ENCODE measurements around the gene SLC8A3.

The SLC8A3 gene

DNA sequence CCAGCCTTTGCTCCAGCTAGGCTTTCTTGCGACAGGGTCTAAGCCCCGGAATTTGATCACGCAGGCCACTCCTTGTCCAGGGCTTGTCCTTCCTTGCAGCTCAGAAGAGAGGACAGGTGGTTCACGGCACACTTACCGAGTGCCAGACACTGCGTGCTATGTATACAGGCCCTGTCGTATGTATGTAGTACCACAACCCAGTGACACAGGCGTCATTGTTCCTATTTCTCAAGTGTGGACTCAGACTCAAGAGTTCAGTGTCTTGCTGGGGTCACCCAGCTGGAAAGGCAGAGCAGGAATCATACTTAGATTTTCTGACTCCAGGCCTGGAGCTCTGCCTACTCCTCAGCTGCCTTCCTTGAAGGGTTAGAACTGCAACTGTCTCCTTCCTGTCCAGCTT is 155.6 kb downstream of the SLC8A3 start:
- DNase-seq (ENCODE audit: insufficient read length, low spot score) (no peak), FAIRE-seq (no peak)

DNA sequence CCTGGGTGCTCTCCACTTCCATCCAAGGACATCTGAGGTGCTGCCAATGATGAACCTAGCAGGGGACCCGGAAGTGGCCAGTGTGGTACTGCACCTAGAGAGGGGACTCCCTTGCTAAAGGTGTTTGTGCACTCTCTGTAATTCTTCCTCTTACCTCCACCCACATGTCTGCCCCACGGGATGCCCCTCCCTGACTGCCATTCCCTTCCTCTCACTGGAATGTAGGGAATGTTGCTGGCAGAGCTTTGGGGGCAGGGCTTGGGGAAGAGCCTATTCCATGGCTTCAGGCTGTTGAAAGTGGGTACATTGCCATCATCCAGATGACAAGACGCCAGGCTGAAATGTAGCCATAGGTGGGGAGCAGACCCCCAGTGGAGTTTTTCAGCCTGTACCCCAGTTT is 156.3 kb downstream of the SLC8A3 start:
- no peak for FAIRE-seq

DNA sequence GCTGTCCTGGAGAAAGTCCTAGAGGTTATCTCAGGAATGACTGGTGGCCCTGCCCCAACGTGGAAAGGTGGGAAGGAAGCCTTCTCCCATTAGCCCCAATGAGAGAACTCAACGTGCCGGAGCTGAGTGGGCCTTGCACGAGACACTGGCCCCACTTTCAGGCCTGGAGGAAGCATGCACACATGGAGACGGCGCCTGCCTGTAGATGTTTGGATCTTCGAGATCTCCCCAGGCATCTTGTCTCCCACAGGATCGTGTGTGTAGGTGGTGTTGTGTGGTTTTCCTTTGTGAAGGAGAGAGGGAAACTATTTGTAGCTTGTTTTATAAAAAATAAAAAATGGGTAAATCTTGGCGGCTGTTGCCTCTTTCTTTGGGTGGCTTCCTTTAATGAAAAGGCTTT is 156.7 kb downstream of the SLC8A3 start:
- DNase-seq (ENCODE audit: insufficient read length, low spot score) = no peak
- FAIRE-seq = no peak

More for the DNA sequence above, 156.3 kb downstream of the SLC8A3 start:
- DNase-seq (ENCODE audit: insufficient read length, low spot score) = no peak

DNA sequence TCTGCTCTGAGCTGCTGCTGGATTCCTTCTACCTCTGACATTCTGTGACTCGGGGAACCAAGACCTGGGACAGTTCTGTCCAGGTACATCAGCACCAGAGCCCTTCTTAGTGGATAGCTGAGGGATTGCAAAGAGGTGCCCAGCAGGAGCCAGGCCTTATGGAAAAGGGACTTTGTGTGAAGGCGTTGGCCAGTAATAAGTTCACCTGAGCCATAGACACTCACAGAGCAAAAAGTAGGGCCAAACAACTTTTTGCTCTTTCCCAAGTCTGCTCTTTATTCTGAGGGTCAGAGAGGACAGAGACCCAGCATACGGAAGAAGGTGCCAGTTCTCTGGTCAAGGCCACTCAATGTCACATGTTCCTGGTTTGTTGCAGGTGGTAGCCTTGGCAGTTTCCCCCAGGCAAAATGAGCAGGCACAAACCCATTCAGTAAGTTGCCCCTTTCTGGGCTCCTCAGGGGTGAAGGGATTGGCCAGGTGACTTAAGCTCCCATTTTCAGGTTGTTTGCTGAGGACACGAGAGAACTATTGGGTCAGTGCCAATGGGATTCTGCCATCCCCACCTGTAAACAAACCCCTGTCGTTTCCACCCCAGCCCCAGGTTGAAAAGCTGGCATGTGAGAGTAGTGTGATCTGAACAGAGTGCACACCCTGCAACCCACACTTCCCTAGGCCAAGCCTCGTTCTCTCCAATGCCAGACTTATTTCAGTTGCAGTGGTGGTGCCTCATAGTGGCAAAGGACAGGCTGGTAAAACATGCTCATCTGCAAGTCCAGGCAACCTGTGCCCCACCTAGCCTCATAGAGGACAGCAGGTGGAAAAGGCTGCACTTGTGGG is 159.2 kb downstream of the SLC8A3 start:
- FAIRE-seq (no peak), DNase-seq (ENCODE audit: insufficient read length, low spot score) (no peak)

DNA sequence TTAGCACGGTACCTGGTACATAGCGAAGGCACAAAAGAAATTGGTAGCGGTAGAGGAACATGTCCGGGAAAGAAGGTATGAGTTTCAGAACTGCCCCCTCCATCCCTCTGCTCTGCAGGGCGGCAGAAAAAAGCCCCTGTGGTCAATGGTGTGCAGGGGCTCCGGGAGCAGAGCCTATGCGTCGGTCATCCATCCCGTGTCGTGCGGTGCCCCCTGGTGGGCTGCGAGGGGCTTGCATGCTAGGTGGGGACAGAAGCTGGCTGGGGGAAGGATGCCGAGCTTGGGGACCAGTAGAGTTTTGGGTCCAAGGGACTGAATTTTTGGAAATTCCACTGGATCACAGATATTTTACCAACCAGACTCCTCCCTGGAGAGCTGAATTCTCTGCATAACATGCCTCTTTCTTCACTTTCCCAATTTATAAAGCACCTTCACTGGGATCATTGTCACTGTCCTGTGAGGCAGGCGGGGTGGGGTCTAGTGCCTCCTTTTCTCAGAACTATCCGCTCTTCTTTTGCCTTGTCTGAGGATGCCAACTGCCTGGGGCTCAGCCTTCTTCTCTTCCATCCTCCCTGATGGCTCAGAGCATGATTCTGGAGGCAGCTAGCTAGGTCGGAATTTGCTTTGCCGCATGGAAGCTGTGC is 160.8 kb downstream of the SLC8A3 start:
- FAIRE-seq (peak; percentile 81), DNase-seq (ENCODE audit: insufficient read length, low spot score) (peak; percentile 67)

DNA sequence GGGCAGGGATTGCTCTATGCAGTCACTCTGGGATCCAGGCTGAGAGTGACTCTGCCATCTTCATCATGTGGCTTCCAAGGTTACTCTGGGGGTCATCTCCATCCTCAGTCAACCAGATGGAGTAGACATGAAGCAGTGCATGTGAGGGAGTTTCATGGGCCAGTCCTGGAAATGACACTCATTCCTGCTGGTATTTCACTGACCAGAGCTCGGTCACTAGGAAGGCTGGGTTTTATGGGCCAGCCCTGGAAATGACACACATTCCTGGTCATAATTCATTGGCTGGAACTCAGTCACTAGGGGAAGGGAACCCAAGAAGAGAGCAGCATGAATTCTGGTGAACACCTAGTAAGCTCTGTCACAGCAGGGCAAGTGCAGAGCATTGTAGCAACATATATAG is 164.9 kb downstream of the SLC8A3 start:
- no peak for DNase-seq (ENCODE audit: insufficient read length, low spot score)
- FAIRE-seq = no peak

DNA sequence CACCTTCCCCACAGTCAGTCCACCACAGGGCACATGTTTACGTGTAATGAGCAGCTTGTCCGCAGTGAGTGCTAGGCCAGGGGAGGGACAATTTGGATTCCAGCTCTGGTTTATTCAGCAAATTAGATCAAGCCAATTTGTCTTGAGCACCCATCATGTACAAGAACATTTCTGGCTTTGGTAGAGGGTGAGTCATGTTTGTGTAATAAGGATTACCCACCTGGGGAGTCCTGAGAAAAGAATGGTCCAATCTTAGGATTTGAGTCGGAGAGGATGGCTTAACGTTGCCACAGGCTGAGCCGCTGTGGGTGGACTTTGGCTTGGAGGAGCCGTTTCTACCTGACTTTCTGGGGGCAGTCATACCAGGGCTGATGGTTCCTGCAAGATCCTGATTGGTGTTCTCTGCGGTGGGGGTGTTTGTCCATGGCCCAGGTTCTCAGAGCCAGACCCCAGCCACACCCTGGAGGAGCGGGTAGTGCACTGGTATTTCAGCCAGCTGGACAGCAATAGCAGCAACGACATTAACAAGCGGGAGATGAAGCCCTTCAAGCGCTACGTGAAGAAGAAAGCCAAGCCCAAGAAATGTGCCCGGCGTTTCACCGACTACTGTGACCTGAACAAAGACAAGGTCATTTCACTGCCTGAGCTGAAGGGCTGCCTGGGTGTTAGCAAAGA is 165.8 kb downstream of the SLC8A3 start:
- DNase-seq (ENCODE audit: insufficient read length, low spot score) = no peak
- no peak for FAIRE-seq

DNA sequence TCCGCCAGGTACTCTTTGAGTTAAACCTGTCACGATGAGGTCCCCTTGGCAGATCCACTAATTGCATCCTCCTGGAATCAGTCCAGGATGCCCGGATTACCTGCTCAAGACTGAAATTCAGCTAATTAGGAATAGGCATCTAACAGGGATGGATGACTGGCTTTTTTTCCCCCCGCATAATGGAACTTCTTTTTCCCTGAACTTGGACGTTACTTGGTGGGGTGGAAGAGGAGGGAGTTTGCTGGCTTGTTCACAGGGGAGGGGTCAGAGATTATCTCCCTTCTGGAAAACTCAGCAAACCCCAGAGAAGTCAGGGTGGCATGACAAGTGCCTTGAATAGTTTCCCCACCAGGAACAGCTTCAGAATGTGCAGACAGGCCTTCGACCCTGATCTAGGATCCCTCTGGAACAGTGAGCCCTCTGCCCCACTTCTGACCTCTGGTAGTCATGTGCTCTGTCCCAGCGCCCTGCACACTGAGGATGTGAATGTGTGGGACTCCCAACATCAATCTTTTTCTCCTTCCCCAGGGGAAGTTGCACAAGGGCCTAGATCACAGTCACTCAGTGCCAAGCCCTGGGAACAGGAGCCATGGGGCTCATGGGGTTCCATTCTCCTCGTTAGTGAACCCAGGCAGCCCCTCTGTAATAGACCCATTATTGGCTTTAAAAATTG is 167.1 kb downstream of the SLC8A3 start:
- DNase-seq (ENCODE audit: insufficient read length, low spot score) (no peak), FAIRE-seq (no peak)

DNA sequence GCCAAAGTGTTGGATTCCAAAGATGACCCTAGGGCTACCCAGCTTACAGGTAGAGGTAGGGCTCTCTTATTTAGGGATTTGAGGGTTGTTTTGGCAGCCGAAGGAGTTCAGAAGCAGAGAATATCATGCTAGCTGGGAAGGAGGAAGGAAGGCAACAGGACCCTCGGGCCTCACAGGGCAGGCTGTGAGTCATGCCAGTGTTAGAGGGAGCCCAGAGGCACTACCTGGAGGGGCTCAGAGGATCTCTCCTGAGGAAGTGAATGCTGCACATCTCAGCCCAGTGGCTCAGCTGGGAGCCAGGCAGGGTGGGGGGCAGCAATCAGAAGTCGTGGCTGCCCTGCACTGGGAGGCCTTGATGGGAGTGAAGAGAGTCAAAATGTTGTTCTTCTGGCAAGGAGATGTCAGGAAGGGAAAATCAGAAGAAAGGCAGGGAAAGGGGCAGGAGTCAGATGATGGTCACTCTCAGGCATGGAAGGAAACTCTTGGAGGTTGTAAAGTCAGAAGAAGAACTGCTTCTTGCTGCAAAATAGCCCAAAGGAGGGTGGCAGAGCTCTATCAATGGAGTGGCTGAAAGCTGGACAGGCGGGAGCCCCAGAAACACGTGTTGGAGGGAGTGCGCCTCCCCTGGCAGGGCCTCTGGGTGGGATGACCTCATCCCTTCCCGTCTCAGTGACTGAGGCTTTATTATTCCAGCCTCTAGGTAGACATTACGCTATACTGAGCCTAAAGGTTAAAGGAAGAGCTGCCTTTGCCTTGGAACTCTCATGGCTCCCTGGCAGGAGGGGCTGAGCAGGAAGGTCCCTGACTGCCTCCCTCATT is 168.2 kb downstream of the SLC8A3 start:
- no peak for FAIRE-seq
- no peak for DNase-seq (ENCODE audit: insufficient read length, low spot score)

DNA sequence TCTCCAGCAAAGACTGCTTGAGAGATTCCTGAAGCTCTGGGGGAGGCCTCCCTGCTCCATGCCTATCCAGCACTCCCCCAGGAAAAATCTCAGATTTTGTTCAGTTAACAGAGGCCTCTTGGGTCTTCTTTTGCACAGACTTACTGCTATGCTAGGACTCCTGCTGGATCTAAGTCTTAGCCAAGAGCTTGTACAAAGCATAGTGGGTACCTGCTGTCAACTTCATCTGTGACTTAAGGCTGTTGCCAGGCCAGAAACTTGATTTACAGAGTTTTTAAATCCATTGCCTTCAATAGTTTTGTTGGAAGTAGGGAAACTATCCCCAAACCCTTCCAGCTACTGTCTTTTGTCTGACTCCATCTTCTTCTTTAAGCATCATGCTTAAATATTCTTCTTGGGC is 169.1 kb downstream of the SLC8A3 start:
- DNase-seq (ENCODE audit: insufficient read length, low spot score) = no peak
- FAIRE-seq = no peak

DNA sequence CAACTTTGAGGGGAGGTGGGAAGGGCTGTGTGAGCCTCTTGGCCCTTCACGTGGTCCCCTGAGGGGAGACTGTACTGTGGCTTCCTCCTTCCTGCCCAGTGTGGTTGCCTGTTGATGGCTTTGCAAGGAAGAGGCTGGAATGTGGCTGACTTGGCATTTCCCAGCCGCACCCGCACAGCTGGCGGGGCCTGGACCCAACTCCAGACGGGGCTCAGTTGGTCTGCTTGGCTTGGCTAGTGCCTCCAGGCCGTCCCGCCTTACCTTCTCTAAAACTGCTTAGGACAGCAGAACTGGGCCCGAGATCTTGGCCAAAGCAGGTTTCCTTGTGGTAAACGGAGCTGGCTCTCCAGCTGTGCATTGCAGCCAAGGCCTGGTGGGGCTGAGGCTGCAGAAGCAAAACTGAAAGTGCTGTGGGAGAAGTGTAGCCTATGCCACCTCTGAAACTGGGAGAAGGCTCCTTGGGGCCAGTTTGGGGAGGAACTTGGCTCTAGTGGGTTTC is 170.0 kb downstream of the SLC8A3 start:
- DNase-seq (ENCODE audit: insufficient read length, low spot score) (peak; percentile 28), FAIRE-seq (peak; percentile 47)

DNA sequence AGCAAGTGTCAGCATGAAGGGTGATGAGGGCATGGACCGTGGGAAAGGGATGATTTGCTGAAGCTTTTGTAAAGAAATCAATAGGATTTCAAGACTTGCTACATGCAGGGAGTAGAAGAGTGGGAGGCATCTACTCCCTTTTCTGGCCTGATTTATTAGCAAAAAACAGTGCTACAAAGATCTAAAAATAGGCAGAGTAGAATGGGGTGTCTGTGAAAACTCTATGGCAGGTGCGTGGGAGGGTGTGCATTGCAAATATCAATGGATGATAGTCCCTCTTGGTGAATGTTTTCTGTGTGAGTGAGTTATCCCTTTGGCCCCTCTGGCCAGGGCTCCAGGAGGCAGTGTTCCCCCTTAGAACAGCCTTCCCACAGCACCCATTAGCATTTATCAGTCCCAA is 170.5 kb downstream of the SLC8A3 start:
- DNase-seq (ENCODE audit: insufficient read length, low spot score) (no peak), FAIRE-seq (no peak)

DNA sequence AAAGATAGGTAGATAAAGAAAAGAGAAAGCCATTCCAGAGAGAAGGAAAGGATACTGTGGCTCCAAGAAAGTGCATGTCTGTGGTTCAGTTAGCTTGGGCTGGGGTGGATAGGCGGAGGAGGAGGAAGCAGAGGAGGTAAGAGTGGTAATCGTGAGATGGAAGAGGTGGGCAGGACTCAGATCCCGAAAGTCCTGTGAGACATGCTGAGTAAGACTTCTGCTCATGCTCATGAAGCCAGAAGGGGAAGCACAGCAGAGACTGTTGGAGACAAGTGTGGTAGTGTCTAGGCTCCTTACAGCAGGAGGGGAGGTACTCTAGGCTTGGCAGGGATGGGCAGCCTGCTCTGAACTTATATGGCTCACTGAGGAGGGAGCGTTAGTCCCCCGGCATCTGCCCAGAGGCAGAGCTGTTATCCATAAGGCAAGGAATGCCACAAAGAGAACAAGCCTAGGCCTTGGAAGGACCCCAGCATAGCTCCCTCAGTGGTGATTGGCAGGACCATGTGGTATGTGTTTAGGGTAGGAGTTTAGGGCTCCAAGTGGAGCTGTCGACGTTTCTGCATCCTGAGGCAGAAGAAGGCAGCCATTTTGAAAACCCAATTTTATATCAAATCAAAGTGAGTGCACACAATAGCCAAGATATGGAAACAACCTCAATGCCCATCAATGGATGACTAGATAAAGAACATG is 174.2 kb downstream of the SLC8A3 start:
- FAIRE-seq (no peak), DNase-seq (ENCODE audit: insufficient read length, low spot score) (no peak)

DNA sequence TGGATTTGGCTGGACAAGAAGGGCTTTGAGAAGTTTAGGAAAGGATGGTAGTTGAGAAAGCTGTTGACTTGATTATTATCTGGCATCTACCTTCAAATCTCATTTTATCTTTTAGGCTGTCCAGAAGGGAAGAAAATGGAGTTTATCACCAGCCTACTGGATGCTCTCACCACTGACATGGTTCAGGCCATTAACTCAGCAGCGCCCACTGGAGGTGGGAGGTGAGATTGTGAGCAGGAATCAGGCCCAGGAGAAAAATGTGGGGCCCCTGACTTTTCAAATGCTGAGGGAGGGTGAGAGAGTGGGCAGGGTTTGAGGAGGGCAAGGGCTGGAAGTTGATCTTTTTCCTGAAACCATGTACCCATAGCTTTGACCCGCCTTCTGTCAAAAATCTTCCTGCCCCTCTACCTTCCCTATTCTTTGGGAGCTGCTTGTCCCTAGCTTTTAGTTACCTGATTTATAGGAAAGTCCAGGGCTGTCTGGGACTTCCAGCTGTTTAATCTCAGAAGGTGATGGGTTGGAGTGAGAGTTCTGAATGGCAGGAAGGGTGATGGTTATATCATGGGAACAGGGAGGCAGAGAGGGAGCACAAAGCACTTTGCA is 175.4 kb downstream of the SLC8A3 start:
- DNase-seq (ENCODE audit: insufficient read length, low spot score) (peak; percentile 33), FAIRE-seq (peak; percentile 77)

DNA sequence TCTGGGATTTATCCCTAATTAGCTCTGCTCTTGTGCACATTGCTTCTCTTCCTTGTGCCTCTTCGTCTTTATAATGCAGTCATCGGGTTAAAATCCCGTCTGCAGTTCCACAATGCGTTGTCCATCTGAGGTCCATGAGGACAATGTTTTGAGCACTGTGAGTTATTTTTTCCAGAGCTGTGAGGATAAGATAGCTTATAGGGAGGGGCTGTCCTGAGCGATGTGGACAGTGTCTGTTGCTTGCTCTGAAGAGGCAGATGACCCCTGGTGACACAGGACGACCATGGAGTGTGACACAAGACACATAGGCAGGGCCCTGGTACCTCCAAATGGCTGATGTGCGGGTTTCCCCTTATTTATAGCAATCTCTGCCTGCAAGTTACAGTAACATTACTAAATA is 177.0 kb downstream of the SLC8A3 start:
- DNase-seq (ENCODE audit: insufficient read length, low spot score) = no peak
- peak; percentile 18 for FAIRE-seq

DNA sequence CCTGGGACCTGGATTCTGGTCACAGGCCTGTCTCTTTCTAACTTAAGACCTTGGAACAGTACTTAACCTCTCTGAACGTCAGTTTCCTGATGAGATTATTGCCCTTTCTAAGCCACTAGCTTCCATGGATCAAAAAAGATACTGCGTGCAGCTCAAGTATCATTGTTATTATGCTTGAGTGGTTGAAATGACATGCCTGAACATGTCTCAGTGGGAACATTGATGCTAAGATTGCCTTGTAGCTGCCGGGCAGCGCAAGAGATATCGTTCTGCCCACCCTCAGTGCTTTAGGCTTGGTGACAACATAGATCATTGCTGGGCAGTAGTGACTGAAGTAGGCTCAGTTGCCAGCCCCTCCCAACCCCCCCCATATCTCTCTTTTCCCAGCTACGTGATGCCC is 177.7 kb downstream of the SLC8A3 start:
- no peak for DNase-seq (ENCODE audit: insufficient read length, low spot score)
- no peak for FAIRE-seq

DNA sequence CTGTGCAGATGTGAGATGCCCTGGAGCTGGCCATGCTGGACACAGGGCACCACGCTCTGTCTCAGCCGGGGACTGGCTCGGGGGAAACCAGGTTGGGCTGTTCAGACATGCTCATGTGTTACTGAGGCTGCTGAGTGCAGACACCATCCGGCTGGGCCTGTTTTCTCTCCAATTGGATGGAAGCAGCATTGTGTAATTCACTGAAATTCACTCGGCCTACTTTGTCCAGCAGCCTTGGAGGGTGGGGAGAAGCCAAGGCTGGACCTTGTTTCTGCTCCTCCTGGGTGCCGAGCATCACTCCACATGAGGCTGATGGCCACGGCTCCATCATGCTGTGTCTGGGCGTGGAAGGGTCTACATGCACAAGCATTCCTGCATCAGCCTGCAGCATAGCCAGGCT is 178.8 kb downstream of the SLC8A3 start:
- FAIRE-seq = no peak
- DNase-seq (ENCODE audit: insufficient read length, low spot score) = no peak

DNA sequence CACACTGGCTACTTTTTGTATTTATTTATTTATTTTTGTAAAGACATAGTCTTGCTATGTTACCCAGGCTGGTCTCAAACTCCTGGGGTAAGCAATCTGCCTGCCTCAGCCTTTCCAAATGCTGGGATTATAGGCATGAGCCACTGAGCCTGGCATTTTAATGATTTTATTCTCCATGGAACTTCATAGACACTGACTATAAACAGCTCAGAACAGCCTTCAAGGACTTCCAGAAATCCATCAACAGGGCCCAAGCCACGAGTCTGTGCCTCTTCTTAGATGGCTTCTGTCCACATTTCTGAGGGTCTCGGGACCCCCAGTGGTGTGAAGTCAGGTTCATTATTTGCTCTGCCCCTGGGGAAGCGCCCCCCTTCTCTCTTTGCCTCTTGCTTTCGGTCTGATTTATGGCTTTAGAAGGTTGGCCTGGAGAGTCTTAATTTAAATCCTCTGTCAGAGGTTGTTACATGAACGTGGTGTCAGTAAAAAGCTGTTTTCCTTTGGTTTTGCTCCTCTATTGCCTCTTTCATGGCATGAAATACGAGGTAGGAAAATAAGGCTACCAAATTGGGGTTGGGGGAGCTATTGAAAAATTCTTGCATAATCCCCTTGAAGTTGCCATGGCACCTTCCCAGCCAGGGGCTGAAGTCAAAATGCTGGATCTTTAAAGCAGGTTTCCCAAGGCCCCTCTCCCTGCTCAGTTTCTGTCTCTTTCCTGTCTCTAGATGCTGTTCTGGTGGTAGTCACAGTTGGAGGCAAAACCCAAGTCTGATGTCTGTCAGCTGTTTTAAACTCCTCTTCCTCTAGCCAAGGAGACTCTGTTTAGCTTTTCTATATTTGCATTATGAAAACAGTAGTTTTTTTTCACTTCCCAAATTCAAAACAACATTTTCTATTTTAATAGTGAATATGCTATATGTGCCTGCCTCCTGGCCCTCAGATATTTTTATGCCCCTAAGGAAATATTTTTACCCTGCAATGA is 180.2 kb downstream of the SLC8A3 start:
- no peak for FAIRE-seq
- DNase-seq (ENCODE audit: insufficient read length, low spot score) = no peak
